GM18505 (cell line): ENCODE results near the gene LTBP1.
"Not testable (repeated sequence)": the region's sequence is repeated elsewhere in the genome, so short reads cannot be mapped to it uniquely, and the experiment has no call there.

Experiments
- ATAC-seq: cut with Tn5 transposase; IDR thresholded peaks from one replicate; pipeline ENCODE4 v1.9.1; 2021; ENCODE audit not compliant: unreplicated experiment
- POLR2A ChIP-seq: IDR thresholded peaks from 4 replicates; pipeline ENCODE4 v1.6.1; 2011; ENCODE audit warnings: borderline replicate concordance; ENCODE audit not compliant: insufficient read depth, insufficient read length; ENCODE audit errors: extremely low read depth

The LTBP1 gene

DNA sequence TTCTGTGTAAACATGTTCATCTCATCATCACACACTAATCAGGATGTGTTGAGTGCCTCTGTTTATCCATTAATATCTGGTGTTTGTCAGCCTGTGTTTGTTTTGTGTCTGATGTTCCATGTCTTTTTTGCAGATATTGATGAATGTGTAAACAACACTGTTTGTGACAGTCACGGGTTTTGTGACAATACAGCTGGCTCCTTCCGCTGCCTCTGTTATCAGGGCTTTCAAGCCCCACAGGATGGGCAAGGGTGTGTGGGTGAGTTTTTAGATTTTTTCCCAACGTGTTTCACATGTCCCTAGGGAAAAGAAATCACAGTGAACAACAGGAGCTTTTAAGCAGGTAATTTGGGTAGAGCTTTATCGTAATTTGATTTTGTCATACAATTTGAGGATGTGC lies 396.0 kb downstream of the LTBP1 start:
- TF ChIP-seq POLR2A = no peak
- ATAC-seq = no peak

DNA sequence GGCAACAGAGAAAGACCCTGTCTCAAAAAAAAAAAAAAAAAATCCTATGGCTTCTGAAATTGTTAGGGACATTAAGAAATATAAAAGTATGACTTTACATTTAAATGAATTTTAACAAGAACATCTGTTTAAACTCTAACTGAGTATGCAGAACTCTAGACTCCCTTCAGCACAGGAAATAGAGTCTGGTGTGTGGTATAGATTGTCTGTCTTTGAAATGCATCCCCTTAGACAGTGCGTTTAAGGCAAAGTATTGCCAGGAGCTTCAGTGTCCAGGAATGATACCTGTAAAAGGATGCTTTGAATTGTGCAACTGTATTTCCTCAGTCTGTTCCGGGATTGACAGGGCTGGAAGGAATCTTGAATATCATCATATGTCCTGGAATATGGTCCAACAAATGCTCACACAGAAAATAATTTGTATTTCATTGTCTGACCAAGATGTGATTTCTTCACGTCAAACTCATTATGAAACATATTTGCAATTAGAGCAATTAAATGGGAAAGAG lies 396.7 kb downstream of the LTBP1 start:
- no peak for ATAC-seq
- no peak for TF ChIP-seq POLR2A

DNA sequence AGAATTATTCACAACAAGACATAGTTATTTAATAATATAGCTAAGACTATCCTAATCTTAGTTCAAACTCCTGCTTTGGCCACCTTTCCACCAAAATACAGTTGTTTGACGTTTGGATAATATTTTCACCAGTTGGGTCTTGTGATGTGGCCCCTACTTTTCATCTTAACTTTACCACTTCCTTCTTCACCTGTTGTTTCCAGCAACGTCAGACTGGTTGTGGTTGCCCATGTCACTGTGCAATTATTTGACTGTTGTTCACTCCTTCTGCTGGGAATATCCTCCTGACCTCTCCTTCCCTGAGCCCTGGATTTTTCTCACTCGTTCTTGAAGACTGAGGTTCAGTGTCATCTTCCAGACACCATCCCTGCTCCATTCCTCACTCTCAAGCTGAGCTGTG lies 397.5 kb downstream of the LTBP1 start:
- TF ChIP-seq POLR2A = no peak
- ATAC-seq = no peak

DNA sequence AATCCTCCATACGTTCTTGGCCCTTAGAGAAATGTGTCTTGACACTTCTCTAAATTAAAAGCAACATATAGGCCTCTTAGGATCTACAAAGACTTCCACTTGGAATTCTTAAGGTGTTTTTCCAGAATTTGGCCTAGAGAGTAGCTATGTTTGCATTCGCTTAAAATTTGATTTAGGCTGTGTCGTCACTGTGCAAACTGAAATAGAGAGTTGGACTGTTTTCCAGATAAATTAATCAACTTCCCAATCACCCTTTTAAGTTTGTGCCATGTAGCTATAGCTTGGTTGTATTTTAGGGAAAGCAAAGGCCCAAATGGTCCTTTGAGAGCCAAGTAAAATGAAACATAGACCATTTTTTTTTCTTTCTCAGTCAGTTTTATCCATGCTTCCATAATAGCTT lies 401.1 kb downstream of the LTBP1 start:
- ATAC-seq = no peak
- no peak for TF ChIP-seq POLR2A

DNA sequence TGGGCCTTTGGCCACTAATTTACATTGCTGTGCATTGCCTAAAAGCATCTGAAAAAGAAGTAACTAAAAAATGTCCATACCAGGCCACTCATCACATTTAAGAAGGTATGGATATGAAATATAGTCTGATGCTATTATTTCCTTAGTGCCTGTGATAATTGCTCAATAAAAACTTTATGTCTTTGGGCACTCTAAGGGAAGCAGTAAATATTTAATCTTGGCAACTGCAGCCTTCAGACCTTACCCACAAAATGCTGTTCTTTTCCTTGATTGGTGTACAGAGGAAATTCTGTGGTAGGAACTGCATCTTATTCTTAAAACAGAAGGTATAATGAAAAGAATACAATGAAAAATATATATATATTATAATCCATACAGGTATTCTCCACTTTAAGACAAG lies 403.9 kb downstream of the LTBP1 start:
- no peak for ATAC-seq
- TF ChIP-seq POLR2A = no peak

DNA sequence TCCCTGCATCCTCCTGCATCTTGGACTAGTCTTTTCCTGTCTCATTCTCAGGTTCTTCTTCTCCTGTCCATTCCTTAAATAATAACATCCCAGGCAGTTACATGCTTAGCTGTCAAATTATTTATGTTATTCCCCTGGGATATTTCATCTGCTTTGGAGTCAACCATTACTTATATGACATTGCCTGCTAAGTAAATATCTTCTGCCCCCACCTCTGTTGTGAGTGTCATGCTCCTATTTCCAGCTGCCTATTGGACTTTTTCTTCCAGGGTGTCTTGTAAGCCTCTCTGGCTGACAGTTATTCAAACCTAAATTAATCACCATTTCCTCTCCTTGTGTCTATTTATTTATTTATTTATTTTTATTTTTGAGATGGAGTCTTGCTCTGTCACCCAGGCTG lies 405.0 kb downstream of the LTBP1 start:
- no peak for ATAC-seq
- TF ChIP-seq POLR2A = no peak

DNA sequence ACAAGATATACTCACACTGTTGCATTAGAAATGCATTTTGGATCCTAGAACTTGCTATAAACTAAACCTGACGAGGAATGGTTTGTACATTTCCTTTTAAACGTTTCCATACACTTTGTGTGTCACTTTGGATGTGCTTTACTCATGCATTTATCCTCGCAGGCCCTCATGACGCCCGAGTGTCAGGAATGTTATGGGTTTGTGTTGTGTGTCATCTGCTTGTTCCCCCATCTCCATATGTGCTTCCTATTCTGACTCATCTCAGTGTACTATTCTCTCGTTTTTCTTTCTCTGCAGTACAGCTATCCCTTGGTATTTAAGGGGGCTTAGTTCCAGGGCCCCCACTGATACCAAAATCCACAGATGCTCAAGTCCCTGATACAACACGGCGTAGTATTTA lies 408.2 kb downstream of the LTBP1 start:
- ATAC-seq = no peak

DNA sequence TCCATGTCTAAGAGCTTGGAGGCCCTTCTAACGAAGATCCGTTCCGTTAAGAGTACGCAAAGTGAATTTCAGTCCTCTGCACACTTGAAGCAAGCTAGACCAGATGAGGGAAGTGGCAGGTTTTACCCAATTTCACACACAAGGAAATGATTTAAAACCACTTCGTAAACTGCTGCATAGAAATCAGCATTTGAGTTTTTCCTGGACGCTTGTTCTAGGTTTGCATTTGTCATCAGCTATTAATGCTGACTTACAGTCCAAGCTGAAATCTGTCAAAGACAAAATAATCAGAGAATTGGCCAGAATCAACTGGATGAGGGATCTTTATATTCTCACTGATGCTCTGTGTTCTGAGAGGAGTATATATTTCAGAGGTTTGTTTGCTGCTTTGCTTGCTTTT lies 412.1 kb downstream of the LTBP1 start:
- TF ChIP-seq POLR2A = no peak

More for the DNA sequence above, 408.2 kb downstream of the LTBP1 start:
- no peak for TF ChIP-seq POLR2A

DNA sequence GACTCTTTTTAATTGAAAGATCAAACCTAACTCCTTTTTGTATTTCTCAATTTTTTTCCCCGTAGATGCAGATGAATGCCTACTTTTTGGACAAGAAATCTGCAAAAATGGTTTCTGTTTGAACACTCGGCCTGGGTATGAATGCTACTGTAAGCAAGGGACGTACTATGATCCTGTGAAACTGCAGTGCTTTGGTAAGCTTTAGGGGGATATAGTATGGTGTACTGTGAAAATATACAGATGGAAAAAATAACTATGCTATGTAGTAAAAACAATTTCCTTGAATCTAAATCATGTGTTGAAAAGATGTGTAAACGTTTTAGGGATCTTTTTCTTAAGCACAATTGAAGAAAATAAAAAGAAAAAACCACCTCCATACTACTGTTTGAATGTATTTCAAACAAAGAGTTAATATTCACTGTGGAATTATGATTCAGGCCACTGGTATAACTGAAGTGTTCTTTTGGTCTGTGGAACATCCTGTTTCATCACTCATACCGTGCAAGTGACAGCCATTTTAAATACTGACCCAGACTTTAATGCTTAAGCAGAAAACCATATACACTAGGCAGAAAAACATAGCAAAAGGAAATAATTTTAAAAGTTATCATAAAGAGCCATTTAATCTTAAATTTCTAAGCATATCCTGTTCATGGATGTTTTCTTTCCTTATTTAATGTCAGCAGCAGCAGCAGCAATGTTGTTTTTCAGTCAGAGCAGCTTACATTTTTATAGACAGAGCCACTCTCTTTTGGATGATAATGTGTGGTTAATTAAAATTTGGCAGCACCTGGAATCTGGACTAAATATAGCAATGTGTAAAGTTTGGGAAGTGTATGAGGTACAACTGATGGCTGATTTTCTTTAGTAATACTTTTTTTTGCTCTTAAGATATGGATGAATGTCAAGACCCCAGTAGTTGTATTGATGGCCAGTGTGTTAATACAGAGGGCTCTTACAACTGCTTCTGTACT lies 416.9 kb downstream of the LTBP1 start:
- ATAC-seq = no peak
- no peak for TF ChIP-seq POLR2A

More for the DNA sequence above, 412.1 kb downstream of the LTBP1 start:
- ATAC-seq = no peak

DNA sequence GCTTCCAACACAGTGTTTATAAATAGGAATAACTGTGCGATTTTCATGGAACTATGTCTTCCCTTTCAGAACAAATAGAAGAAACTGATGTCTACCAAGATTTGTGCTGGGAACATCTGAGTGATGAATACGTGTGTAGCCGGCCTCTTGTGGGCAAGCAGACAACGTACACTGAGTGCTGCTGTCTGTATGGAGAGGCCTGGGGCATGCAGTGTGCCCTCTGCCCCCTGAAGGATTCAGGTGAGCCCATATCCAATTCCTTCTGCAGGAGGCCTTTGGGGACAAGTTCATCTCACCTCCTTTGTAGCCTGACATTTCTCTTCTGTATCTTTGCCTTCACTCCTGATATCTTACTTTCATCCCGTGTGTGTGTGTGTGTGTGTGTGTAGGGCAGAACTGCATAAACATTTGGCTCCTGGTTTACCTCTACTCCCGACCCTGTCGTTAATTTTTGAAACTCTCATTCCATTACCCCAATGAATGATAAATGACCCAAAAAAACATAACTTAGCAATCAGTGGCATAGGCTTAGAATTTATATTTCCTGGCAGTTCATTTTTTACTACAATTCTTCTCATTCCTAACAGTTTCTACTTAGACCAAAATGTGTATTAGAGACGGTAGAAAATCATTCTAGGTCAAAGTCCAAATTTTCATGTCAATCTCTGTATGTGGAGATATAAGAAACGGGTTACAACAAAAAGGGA lies 418.7 kb downstream of the LTBP1 start:
- no peak for ATAC-seq
- TF ChIP-seq POLR2A = no peak

DNA sequence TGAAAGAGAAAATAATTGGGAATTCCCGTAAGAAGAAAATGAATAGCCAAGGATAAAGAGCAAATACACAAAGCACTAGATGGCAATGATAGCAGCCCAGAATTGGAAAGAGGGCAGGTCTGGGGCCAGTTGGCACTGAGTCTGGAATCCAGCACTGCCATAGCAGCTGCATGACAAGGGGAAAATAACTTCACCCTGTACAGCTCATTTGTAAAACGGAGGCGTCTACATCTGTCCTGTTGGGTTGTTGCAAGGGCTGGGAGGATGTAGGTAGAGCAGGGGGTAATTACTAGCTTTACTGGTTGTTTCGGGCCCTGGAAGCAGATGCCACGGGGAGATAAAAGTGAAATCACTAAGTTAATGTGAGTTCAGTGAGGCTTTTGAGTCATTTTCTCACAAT lies 419.7 kb downstream of the LTBP1 start:
- no peak for ATAC-seq
- no peak for TF ChIP-seq POLR2A

DNA sequence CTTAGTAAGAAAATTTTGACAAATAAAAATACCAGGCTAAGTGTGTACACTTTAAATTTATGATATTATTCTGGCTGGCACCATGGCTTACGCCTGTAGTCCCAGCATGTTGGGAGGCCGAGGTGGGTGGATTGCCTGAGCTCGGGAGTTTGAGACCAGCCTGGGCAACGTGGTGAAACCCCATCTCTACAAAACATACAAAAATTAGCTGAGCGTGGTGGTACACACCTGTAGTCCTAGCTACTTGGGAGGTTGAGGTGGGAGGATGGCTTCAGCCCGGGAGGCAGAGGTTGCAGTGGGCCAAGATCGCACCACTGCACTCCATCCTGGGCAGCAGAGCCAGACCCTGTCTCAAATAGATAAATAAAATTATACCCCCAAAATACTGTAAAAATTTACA lies 421.8 kb downstream of the LTBP1 start:
- ATAC-seq = not testable (repeated sequence)

DNA sequence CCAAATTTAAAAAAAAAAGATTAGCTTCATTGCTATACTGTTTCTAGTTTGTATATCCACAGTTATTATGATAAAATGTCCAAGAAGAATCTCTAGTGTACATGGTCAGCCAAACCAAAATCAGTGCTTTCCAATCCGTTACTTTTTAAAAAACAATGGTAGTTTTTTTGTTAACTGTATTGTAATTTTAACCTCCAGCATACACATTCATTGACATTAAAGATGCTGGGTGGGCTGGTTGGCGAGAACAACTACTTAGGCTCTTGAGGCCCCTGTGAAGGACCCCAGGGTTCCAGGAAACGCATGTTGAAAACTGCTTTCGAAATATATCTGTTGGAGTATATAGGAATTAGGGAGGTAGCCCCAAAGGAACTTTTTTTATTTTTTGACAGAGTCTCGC lies 422.4 kb downstream of the LTBP1 start:
- no peak for ATAC-seq
- TF ChIP-seq POLR2A = no peak
